SHP77 (cell line): ENCODE data around the gene FCAMR.
A peak's percentile ranks its signal among the peaks of the same experiment; 100 is the strongest.
"Not testable (repeated sequence)": the region's sequence is repeated elsewhere in the genome, so short reads cannot be mapped to it uniquely, and the experiment has no call there.

Experiments
- DNase-seq, 2 experiments: peaks; one replicate each; lab custom pipeline; 2025; lab: John Stamatoyannopoulos, UW

FCAMR gene

GRCh38 chr1:206932177-206932576 lies 38.1 kb downstream of the FCAMR start:
- no peak for DNase-seq

DNA sequence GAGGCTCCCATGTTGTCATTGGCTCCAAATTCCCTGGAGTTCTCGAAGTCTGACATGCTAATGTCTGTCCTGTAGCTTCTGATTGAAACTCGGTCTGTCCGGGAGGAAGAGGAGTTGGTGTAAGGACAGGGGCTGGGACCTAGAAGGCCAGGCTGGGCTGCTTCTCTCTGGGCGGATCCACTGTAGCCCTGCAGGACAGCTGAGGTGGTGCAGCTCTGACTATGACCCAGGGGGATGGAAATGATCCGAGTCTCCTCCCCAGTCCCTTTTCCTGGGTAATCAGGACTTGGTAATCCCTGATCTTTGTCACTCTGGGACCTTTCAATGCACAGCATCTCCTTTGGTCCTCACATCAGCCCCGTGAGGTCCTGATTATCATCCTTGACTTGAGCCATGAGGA lies 38.6 kb downstream of the FCAMR start:
- no peak for DNase-seq

DNA sequence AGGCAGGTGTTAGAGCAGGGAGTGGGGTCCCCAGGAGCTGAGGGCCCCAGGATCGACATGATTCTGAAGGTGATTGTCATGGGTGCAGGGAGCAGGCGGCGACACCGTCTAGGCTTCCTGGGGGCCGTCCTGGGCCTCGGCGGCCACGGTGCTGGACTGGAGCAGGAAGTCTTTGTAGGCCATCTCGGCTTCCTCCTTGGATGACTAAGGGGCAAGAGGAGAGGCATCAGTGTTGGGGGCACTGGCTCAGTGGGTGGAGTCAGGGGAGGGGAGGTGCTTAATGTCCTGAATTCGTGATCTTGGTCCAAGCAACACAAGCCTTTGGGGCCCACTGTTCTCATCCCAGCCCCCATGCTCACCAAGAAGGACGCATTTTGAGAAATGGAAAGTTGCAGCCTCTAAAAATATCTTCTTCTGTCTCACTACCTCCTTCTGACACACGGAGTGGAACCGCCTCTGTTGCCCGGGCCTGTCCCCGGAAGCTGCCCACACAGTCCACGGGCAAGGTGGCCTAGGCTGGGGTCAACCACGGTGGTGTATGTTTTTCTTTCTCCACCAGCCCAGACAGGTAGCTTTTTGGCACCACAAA lies 40.0 kb downstream of the FCAMR start:
- no peak for DNase-seq

- no peak for DNase-seq
These were observed 40.7 kb downstream of the FCAMR start for GRCh38 chr1:206929524-206929923.

DNA sequence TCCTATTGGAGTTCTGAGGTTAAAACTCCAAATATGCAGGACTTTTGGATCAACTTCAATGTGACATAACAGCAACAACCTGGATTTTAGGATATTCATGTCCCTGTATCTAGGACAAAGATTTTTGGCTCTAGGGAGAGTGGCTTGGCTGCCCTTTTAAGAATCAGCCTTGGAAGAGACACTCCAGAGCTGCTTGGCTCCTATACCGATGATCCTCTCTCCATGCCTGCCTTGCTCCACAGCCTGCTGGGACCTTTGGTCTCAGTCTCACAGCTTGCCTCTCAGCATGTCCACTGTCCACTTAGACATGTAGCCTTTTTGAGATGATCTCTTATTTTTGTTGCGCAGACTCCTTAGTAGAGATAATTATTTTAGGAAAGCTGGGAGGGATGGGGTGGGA lies 44.0 kb downstream of the FCAMR start:
- DNase-seq, result no peak

GRCh38 chr1:206925106-206925736 lies 45.0 kb downstream of the FCAMR start:
- DNase-seq, result no peak

DNA sequence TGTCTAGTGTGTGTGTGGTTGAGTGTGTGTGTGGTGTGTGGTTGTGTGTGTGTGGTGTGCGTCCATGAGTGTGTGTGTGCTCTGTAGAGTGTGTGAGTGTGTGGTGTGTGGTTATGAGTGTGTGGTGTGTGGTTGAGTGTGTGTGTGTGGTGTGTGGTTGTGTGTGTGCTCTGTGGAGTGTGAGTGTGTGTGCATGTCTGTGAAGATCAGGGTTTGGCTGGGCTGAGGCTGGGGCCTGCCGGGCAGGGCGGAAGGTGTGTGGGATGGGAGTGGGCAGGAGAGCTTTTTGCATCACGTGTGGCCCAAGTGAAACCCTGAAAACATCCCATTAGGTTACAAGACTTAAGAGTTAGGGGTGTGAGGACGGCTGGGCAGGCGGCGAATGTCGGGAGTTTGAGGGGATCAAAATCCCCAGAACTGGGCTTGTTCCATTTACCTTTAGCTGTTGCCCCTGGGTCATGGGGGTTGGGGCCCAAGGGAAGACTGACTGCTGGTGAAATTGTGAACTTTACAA lies 45.6 kb downstream of the FCAMR start:
- DNase-seq, result no peak

DNA sequence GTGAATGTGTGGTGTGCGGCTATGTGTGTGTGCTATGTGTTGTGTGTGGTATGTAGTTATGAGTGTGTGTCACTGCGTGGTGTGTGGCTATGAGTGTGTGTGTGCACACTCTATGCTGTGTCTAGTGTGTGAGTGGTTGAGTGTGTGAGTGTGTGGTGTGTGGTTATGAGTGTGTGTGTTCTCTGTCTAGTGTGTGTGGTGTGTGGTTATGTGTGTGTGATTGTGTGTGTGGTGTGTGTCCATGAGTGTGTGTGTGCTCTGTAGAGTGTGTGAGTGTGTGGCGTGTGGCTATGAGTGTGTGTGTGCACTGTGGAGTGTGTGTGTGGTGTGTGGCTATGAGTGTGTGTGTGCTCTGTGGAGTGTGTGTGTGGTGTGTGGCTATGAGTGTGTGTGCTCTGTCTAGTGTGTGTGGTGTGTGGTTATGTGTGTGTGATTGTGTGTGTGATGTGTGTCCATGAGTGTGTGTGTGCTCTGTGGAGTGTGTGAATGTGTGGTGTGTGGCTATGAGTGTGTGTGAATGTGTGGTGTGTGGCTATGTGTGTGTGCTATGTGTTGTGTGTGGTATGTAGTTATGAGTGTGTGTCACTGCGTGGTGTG lies 46.2 kb downstream of the FCAMR start:
- DNase-seq, result not testable (repeated sequence)

GRCh38 chr1:206923009-206923960 lies 47.0 kb downstream of the FCAMR start:
- no peak for DNase-seq

- DNase-seq, result no peak
These were observed 47.7 kb downstream of the FCAMR start for GRCh38 chr1:206922524-206922923.

- DNase-seq, result no peak
These were observed 48.4 kb downstream of the FCAMR start, which contains the start of gene FCMR for GRCh38 chr1:206921772-206922265. FCMR (minus strand) TSS chr1:206921941; CDS start chr1:206921854, 87 bp downstream.

- DNase-seq, result no peak
These were observed 52.2 kb downstream of the FCAMR start for GRCh38 chr1:206918076-206918475.

GRCh38 chr1:206916000-206916709 lies 54.1 kb downstream of the FCAMR start:
- no peak for DNase-seq

GRCh38 chr1:206915030-206915735 lies 55.1 kb downstream of the FCAMR start:
- no peak for DNase-seq

DNA sequence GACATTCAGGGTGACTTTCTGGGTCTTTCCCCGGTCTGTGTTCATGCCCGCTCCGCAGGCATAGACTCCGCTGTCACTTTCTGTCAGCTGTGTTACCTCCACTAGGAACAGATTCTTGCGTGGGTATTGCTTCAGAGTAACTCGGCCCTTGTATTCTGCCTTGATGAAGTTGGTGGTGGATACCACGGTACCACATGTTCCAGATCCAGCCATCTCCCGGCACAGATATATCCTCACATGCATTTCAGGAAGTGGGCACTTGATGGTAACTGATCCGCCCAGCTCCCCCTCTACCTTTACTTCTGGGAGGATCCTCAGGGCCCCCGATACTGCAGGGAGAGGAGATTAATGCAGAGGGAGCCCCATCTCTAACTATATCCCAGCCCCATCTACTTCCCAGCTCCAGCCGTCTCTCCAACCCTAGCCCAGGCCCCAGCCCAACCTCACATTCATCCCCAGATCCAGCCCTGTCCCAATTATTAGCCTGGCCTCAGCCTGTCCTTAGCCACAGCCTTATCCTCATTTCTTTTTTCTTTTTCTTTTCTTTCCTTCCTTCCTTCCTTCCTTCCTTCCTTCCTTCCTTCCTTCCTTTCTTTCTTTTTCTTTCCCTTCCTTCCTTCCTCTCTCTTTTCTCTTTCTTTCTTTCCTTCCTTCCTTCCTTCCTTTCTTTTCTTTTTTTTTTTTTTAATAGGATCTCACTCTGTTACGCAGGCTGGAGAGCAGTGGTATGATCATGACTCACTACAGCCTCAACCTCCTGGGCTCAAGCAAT lies 56.3 kb downstream of the FCAMR start:
- DNase-seq, result no peak

- peak; percentile 76 for DNase-seq
These were observed 57.7 kb downstream of the FCAMR start for GRCh38 chr1:206912445-206913095.

- DNase-seq, result no peak
These were observed 59.1 kb downstream of the FCAMR start for GRCh38 chr1:206911064-206911663.

DNA sequence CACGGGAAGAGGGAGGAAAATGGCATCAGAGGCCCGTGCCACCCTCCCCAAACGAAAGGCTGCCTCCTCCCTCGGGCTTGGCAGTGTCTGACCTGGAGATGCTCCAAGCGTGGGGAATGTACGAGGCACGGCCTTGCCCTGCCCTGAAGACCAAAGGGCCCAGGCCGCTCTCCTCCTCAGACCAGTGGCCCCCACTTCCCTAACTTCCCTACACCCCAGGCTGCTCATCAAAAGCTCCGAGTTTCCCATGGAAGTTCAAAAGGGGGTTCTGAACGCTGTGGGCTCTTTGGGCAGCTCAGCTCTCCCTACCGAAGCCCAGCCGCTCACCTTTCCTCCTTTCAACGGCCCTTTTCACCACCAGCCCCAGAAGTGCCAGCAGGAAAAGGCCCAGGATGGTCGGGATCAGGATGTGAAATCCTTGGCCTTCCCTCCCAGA lies 60.4 kb downstream of the FCAMR start:
- DNase-seq, result no peak
